Ishikawa (cell line): ENCODE results near the gene RNASE1.

Source experiments
- EP300 ChIP-seq: IDR thresholded peaks from 2 replicates; pipeline ENCODE4 v1.6.1; 2012; ENCODE audit warnings: borderline replicate concordance
- FOXM1 ChIP-seq: IDR thresholded peaks from 2 replicates; pipeline ENCODE4 v1.6.1; 2012; ENCODE audit warnings: low read depth, borderline replicate concordance
- NFIC ChIP-seq: IDR thresholded peaks from 2 replicates; pipeline ENCODE4 v1.6.1; 2012
- RAD21 ChIP-seq: IDR thresholded peaks from 2 replicates; pipeline ENCODE4 v1.6.1; 2012; ENCODE audit warnings: low read depth
- TAF1 ChIP-seq: IDR thresholded peaks from 2 replicates; pipeline ENCODE4 v1.6.1; 2012; ENCODE audit warnings: low read depth, mild to moderate bottlenecking
- TEAD4 ChIP-seq: IDR thresholded peaks from 2 replicates; pipeline ENCODE4 v1.6.1; 2012
- TF ChIP-seq, protein P1 (sequence below): IDR thresholded peaks from 2 replicates; pipeline ENCODE4 v1.6.1; 2012; ENCODE audit warnings: low read depth, mild to moderate bottlenecking
- TF ChIP-seq, protein P2 (sequence below): IDR thresholded peaks from 2 replicates; pipeline ENCODE4 v1.6.1; 2012
- TF ChIP-seq, protein P3 (sequence below): IDR thresholded peaks from 2 replicates; pipeline ENCODE4 v1.6.1; 2012

DNA sequence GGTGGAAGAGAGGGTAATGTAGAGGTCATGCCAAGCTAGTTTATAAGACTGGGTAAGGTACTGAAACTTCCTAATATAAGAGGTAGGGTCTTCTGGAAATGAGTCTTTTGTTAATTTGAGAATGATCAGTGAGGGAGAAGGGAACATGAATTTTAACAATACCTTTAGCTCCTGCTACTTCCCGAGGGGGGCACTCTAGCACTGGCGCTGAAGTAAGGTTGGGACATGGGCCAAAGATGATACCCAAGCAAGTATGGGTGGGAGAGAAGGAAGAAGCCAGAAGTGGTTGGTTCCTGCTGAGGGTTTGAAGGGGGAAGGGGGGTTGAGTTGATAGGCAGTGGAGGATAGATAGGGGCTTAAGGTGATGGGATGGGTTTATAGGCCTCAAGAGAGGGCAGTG, 32.3 kb upstream of the RNASE1 start:
- TF ChIP-seq, protein P1, sequence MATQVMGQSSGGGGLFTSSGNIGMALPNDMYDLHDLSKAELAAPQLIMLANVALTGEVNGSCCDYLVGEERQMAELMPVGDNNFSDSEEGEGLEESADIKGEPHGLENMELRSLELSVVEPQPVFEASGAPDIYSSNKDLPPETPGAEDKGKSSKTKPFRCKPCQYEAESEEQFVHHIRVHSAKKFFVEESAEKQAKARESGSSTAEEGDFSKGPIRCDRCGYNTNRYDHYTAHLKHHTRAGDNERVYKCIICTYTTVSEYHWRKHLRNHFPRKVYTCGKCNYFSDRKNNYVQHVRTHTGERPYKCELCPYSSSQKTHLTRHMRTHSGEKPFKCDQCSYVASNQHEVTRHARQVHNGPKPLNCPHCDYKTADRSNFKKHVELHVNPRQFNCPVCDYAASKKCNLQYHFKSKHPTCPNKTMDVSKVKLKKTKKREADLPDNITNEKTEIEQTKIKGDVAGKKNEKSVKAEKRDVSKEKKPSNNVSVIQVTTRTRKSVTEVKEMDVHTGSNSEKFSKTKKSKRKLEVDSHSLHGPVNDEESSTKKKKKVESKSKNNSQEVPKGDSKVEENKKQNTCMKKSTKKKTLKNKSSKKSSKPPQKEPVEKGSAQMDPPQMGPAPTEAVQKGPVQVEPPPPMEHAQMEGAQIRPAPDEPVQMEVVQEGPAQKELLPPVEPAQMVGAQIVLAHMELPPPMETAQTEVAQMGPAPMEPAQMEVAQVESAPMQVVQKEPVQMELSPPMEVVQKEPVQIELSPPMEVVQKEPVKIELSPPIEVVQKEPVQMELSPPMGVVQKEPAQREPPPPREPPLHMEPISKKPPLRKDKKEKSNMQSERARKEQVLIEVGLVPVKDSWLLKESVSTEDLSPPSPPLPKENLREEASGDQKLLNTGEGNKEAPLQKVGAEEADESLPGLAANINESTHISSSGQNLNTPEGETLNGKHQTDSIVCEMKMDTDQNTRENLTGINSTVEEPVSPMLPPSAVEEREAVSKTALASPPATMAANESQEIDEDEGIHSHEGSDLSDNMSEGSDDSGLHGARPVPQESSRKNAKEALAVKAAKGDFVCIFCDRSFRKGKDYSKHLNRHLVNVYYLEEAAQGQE, result no peak
- TF ChIP-seq RAD21 (no peak), NFIC (no peak), FOXM1 (no peak), EP300 (no peak), TAF1 (no peak), TEAD4 (no peak)
- TF ChIP-seq, protein P2, sequence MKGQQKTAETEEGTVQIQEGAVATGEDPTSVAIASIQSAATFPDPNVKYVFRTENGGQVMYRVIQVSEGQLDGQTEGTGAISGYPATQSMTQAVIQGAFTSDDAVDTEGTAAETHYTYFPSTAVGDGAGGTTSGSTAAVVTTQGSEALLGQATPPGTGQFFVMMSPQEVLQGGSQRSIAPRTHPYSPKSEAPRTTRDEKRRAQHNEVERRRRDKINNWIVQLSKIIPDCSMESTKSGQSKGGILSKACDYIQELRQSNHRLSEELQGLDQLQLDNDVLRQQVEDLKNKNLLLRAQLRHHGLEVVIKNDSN, result no peak
- TF ChIP-seq, protein P3, sequence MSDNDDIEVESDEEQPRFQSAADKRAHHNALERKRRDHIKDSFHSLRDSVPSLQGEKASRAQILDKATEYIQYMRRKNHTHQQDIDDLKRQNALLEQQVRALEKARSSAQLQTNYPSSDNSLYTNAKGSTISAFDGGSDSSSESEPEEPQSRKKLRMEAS, result no peak
